ENCODE data around the gene CCND2.
"Not testable (repeated sequence)": the region's sequence is repeated elsewhere in the genome, so short reads cannot be mapped to it uniquely, and the experiment has no call there.

Gene CCND2

GRCh38 chr12:4273652-4274395 lies at the start of gene CCND2:
TSS of gene CCND2 (plus strand) at chr12:4273762. CDS start at chr12:4274041, 279 bp downstream.
- peak; percentile 79 for DNase-seq (ENCODE audit: low spot score)

GRCh38 chr12:4224206-4224889 lies 49.2 kb upstream of the CCND2 start:
- DNase-seq (ENCODE audit: low spot score) = no peak

GRCh38 chr12:4225571-4225970 lies 48.0 kb upstream of the CCND2 start:
- no peak for DNase-seq (ENCODE audit: low spot score)

GRCh38 chr12:4227046-4227445 lies 46.5 kb upstream of the CCND2 start:
- DNase-seq (ENCODE audit: low spot score) = no peak

- DNase-seq (ENCODE audit: low spot score) = no peak
Observed at GRCh38 chr12:4228122-4228580, 45.4 kb upstream of the CCND2 start.

GRCh38 chr12:4230526-4230925 lies 43.0 kb upstream of the CCND2 start:
- DNase-seq (ENCODE audit: low spot score) = no peak

GRCh38 chr12:4238577-4238976 lies 35.0 kb upstream of the CCND2 start:
- no peak for DNase-seq (ENCODE audit: low spot score)

- no peak for DNase-seq (ENCODE audit: low spot score)
Observed at GRCh38 chr12:4239746-4240145, 33.8 kb upstream of the CCND2 start.

- DNase-seq (ENCODE audit: low spot score) = no peak
Observed at GRCh38 chr12:4240161-4240783, 33.3 kb upstream of the CCND2 start.

GRCh38 chr12:4240981-4241380 lies 32.6 kb upstream of the CCND2 start:
- no peak for DNase-seq (ENCODE audit: low spot score)

- DNase-seq (ENCODE audit: low spot score) = no peak
Observed at GRCh38 chr12:4241592-4241991, 32.0 kb upstream of the CCND2 start.

- DNase-seq (ENCODE audit: low spot score) = no peak
Observed at GRCh38 chr12:4242595-4242994, 31.0 kb upstream of the CCND2 start.

GRCh38 chr12:4243091-4243490 lies 30.5 kb upstream of the CCND2 start:
- no peak for DNase-seq (ENCODE audit: low spot score)

GRCh38 chr12:4243491-4244100 lies 30.0 kb upstream of the CCND2 start:
- DNase-seq (ENCODE audit: low spot score) = not testable (repeated sequence)

GRCh38 chr12:4244868-4245267 lies 28.7 kb upstream of the CCND2 start:
- DNase-seq (ENCODE audit: low spot score) = no peak

GRCh38 chr12:4245446-4245845 lies 28.1 kb upstream of the CCND2 start:
- DNase-seq (ENCODE audit: low spot score) = no peak

- no peak for DNase-seq (ENCODE audit: low spot score)
Observed at GRCh38 chr12:4246116-4246515, 27.4 kb upstream of the CCND2 start.

GRCh38 chr12:4250691-4251090 lies 22.9 kb upstream of the CCND2 start:
- DNase-seq (ENCODE audit: low spot score) = no peak

- no peak for DNase-seq (ENCODE audit: low spot score)
Observed at GRCh38 chr12:4251216-4251891, 22.2 kb upstream of the CCND2 start.

- DNase-seq (ENCODE audit: low spot score) = no peak
Observed at GRCh38 chr12:4251967-4252366, 21.6 kb upstream of the CCND2 start.

- no peak for DNase-seq (ENCODE audit: low spot score)
Observed at GRCh38 chr12:4252601-4253000, 21.0 kb upstream of the CCND2 start.
